Measurements from ENCODE around the gene GSTO2. TPM values are rescaled to one million over a fixed set of nuclear protein-coding genes. Genes with fewer than 3 reads are reported as not detected.

GSTO2 gene
- total RNA-seq, 1 donor from 2014 or later, result 6.3 TPM

DNA sequence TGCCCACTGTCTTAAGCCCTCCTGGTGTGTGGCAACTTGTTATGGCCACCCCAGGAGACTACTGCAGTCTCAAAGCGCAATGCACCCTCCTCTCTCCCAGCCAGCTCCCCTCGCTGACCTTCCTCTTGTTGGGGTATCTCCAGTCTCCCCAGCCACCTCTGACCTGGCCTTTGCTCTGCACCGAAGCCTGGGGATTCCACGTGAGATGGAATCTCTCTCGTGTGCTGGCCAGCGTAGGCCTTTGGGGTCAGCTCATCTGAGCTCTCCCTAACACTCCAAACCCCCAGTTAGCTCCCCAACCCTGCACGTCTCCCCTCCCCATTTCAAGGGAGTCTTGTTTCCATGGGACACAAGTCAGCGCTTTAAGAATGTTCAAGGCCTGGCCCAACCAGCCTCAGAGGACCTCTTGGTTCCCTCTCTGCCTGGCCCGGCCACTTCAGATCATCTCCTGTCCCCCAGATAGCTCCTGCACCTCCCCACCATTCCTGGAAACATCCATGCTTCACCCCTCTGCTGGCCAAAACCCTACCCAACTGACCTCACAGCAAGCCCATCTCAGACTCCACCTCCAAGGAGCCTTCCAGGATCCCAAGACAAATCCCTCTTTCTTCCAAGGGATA is 58.1 kb downstream of the GSTO2 start:
- DNase-seq, result no peak

DNA sequence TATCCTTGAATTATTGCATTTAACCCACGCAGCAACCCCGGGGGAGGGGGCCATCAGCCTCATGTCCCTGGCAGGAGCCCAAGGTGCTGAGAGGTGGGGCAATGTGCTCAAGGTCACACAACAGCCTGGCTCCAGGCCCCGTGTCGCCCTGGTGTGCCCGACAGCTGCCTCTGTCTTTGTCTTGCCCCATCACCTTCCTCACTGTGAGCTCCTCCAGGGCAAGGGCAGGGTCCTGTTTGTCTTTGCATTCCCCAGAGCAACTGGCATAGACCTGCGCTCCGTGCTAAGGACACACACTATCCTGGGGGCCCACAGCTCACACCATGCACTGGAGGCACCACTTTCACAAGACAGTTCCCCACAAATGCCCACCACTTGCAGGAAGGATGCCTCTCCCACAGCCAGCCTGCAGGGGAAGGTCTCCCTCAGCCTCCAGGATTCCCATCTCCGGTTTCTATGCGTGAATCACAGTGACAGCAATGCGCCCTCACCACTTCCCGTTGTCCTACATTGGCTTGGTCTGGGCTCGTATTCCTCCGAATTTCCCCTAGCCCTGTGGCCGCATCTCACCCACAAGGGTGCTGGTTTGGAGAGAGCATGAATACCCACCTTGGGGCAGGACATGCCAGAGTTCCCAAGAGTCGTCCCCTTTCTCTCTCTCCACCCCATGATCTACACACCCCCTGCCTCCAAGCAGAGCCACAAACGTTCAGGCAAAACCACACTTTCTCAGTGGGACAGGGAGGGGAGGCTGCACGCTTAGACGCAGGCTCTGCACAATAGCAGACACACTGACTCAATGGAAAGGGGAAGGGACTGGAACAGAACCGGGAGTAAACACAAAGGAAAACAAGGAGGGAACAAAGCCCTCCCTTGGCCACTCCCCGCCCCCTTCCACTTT is 59.0 kb downstream of the GSTO2 start:
- DNase-seq, result peak; percentile 73

DNA sequence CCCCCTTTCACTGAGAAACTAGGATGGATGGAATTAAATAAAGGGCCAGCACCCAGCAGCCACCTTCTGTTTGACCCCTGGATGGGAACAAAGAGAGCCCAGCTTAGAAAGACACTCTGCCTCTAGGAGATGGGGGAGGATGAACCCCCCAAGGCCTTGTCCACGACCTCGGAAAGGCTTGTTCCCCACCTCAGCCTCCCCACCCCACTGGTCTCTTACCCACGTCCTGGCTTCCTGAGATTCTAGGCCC is 59.6 kb downstream of the GSTO2 start:
- DNase-seq, result no peak

DNA sequence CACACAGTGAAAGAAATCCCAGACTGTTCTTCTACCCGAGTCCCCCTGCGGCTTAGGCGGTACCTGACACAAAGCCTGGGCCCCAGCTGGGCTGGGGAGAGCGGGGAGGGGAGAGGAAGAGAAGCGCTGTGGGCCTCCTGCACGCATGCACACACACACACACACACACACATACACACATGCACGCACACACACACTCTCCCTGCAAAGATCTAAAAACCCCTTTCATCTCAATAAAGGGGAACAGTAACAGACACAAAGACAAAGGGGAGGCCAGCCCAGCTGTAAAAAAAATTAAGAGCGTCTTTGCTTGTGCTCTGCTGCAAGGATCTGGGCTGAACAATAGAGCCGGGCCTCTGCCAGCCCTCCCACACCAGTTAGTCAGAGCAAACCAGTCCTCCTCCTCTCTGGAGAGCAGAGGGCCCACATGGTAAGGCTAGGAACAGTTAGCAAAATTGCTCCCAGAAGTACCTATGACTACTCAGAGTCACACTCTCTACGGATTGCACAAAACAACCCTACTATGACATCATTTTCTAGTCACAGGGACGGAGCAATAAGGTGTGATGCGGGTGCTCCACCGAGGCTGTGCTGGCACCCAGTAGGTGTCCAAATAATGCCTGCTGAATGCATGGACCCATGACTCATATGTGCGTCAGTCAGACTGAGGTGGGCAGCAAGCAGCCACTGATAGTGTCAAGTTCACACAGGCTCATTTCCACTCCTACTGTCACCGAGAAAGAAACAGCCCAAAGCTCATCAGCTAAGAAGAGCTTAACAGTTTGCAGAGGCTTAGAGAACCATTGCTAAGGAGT is 60.1 kb downstream of the GSTO2 start:
- DNase-seq, result peak; percentile 81

DNA sequence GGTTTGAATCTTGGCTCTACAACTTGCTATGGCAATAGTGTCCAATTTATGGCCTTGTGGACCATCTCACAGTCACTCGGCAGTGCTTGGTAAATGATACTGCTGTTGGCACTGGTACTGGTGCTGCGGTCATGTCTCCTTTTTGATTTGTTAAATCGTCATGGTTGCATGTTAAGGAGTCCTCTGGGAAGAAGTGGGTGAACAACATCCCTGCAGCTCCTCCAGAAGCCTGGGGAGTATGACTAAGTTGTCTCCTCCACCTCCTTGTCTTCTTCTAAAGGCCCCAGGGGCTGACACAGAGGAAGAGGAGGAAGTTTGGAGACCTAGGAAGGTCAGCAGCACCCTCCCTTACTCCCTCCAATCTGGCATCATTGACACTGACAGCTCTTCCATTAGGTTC is 60.8 kb downstream of the GSTO2 start:
- peak; percentile 47 for DNase-seq

DNA sequence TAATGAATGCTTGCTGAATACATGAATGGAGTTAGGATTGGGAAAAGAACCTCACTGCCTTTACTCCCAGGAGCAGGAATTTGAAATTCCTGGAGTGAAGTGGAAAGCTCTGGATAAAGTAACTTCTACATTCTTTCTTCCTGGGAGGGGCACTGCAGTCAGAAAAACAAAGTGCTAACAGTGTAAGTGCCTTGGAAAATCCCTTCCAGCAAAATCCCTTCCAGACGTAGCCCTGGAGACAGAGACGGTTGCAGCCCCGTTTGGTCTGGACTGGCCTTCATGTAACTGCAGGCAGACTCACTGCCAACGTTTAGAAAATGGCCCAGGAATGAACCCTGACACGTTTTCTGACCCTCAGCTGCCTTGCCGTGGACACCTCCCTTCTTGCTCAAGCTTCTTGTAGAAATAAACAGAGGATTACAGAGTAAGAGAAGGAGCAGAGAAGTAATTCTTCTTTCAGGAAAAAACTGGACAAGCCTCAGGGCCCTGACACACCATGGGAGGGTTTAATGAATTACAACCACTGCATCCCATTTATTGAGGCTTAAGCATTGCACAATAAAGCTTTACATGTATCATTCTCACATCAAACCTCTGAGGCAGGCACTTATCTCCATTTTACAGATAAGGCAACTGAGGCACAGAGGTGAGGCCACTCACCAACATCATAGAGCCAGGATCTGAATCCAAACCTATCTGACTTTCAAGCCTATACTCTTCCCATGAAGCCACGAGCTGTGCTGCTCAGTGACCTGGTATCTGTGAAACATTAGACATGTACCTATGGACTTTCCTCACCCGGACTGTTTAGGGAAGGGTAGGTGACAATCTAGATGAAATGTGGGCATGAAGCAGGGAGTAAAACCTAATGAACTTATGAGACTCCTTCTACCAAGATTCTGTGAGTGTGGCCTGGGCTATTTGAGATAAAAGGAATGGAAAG is 61.5 kb downstream of the GSTO2 start:
- DNase-seq, result peak; percentile 87

DNA sequence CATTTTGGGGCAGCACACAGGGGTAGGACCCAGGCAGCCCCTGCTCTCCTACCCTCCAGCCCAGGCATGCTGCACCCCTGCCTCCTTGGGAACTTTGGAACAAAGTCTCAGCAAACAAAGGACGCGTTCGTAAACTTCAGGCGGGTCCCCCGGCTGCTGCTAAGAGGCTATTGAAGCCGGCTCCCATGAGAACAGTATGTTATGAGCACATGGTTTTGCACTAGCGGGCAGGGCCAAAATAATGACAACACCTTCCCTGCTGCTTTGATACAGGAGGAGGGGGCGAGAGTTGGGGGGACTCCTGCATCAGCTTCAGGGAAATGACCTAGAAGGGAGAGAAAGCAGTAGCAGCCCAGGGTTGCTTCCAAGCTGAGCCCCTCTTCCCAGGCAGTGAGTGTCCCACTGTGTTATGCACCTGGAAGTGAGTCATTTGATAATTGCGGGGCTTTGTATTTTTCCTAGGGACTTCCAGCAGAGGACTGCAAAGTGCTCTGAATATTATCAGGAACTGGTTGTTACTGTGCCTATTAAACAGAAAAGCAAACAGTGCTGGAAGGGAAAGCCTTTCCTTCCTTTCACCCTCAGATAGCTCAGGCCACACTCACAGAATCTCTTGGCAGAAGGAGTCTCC is 62.3 kb downstream of the GSTO2 start:
- peak; percentile 17 for DNase-seq

DNA sequence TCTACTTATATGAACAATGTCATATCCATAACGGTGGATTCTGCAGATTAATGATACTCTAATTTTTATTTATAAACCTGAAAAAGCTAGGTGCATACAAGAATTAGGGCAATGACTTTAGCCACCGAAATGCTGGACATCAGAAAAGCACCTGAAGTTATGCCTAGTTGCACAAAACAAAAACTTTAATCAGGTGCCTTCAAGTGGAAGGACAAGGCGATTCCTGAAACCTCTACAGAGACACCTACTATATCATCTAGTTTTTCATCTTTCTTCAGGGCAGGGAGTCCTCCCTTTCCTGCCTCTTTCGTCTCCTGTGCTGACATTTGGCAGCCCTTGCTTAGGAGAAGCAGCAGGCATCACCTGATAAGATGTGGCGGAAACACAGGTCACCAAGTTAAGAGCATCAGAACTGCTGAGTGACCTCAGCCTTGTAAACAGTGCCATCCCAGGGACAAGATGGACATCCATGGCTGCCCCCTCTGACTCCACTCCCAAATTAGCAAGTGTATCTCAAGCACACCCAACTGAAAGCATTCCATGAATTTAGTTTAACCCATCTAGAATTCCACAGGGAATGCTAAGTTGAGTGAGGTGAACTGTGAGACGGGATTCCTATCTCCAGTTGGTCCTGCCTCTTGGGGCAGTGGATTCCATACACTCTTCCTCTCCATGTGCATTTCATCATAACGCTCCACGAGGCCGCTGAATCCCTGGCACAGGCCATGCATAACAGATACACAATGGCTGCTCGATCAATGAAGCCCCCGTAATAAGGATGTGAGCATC is 63.5 kb downstream of the GSTO2 start:
- DNase-seq, result no peak

DNA sequence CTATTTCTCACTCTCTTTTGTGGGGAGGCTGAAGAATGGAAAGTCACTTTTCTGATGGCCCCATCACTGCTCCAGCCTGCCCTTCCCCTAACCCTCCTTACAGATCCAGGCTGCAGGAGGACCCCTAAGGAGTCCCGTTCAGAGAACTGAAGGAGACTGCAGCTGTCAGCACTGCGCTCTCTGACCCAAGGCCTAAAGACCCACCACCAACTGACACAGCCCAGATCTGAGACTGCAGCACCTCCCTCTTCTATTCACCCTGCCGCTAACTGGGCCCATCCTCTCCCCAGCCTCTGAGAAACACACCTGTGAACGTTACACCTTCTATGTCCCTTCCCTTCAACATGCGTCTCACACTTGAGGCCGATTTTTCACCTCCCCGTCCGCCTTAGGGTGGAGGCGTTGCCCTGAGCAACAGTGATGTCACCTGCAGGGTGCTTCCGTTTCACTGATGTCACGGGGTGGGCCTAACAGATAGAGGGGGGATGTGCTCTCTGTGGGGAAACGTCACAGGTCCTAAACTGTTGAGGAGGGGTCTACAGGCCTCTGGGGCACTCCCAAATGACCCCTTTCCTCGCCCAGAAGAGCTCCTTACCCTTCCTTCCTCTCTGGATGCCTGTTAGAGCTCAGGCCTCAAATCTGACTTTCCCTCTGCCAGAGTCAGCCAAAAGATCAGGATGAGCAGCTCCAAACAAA is 64.2 kb downstream of the GSTO2 start:
- DNase-seq, result no peak

DNA sequence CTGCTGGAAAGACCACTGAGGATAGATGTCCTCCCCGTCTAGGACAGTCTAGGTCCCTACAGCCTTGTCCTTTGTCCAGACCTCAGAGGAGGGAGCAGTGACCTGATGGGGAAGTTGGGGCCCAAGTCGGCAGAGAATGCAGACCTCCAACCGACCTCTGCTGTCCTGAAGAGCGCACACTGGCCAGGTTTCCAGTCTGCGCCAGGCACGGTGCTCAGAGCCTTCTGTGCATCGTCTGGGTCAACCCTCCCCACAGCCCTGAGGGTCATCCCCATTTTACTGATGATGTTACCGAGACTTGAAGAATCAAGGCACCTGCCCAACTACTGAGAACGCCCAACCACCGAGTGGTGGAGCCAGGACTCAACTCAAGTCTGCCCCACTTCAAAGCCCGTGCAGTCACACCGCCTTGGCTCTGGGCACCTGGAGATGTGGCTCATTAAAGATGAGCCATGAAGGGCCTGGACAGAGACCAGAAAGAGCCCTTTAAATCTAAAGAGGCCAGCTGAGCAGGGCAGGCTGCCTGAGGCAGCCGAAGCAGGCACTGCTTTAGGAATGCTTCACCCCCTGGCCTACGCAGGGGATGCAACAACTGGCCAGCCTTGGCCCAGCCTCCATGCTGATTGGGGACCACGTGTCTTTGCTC is 64.9 kb downstream of the GSTO2 start:
- no peak for DNase-seq

DNA sequence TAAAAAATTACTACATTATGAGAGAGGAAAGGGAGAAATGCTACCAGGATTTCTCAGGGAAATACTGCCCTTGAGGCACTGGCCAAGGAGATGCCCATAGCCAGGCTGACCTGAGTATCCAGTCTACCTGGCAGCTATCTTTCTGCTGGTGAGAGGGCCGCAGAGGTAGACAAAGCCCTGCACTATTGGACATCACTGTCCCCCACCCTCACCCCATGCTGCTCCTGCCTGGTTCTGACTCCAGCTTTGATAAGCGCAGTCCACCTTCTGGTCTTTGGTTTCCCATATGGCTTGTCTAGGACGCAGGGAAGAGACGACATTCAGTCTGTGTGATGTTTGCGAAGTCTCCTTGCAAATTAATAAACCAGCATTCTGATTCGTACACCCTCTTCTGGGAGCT is 65.6 kb downstream of the GSTO2 start:
- no peak for DNase-seq

DNA sequence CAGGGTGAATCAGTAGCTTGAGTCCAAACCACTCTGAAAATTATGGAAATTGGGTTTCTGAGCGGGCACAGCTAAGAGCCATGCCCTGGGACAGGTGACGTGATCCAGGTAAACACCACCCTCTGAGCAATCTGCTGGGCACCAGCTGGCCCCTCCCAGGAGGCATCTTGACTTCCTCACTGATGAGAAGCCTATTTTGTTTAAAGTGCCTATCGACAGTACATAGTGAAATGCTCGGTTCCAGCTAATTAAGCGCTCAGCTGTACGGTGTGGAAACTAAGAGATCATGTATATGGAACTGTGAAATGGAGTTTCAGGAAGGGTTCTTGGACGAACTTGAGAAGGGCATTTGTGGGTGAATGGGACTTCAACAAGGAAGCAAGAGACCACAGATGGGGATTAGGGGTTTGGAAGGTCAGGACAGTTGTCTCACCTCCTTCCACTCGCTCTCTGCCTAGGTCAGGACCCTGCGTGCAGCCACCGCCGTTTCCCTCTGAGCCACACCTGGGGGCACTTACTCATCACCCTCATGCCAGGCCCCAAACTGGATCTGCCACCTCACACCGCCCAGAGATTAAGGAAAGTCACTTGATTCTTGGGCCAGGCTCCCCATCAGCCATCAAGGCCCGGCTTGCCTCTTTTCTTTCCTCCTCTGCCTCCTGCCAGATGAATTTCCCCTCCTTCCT is 66.1 kb downstream of the GSTO2 start:
- DNase-seq, result no peak

DNA sequence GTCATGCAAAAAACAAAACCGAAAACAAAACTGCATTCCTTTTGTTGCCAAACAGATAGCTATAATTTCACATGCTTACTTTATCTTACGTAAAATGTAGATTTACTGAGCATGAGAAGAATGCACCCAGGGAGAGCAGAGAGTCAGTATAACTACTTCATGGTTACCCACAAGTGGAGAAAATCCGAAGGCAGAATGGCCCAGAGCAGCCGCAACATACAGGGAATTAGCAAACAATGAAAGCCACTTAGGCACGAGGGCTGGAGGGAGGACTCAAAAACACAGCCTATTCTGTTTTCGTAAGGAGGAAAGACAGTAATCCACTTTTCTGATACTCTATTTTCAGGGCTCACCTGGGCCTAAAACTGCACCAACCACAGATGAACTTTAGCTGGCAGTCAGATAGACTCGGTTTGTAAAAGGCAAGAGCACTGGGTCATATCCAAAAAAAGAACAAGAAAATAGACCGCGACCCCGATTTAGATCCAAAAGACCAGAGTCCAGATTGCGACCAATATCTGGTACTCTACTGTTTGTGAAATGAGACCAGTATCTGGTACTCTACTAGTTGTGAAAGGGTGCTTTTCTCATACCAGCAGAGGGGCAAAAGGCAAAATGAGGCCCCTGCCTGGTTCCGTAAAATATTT is 68.0 kb downstream of the GSTO2 start:
- peak; percentile 25 for DNase-seq

DNA sequence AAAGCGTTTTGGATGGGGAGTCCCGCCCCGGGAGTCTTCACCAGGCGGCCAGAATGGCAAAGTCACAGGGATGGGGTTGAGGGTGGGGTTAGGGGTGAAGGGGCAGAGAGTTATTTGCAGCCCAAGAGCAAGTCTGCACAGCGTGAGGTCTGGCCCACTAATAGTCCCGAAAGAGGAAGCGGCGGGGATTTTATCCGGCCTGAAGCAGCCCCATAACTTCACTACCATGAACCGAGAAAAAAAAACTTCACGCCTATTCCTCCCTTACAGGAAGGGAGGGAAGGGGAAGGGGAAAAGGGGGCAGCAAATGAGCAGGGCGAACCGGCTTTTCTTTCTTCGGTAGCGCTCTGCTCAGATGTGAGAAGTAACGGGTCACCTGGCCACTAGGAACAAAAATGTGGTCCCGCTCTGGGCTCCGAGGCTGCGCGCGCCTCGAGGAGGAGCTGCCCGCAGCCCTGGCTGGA is 68.6 kb downstream of the GSTO2 start:
- DNase-seq, result no peak

DNA sequence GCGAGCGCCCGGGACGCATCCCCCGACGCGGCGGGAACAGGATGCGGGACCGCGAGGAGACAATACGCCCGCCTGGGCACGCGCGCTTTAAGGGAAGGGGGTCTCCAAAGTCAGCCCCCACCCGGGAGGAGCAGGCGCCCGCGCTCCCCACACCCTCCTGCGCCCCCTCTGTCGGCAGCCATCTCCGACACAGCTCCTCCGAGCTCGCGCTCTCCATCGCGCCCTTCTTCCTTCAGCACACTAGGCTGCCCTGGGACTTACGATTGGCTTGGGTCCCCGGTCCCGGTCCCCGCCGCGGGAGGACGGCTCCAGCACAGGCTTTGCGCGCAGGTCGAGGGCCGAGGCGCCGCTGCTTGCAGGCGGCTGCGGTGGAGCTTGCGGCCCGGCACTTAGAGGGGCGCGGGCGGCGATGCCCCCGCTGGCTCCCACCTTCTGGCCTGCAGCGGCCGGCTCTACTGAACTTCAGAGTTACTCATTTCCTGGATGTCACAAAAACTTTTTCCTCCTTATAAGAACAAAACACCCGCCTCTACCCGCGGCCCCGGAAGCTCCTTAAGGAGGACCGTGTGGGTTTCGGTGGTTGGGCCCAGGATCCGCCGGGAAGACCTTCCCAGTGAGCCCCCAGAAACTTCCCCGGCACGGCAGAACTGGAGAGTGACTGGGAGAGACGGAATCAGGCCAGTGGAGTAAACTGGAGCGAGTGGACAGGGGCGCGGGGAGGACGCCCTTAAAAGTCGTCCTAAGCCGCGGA is 69.2 kb downstream of the GSTO2 start, which contains the start of gene ITPRIP:
TSS of gene ITPRIP (minus strand) at position 481 of the 751 bp plus-strand sequence. CDS start 22,414 bp downstream, outside the sequence.
- peak; percentile 86 for DNase-seq

DNA sequence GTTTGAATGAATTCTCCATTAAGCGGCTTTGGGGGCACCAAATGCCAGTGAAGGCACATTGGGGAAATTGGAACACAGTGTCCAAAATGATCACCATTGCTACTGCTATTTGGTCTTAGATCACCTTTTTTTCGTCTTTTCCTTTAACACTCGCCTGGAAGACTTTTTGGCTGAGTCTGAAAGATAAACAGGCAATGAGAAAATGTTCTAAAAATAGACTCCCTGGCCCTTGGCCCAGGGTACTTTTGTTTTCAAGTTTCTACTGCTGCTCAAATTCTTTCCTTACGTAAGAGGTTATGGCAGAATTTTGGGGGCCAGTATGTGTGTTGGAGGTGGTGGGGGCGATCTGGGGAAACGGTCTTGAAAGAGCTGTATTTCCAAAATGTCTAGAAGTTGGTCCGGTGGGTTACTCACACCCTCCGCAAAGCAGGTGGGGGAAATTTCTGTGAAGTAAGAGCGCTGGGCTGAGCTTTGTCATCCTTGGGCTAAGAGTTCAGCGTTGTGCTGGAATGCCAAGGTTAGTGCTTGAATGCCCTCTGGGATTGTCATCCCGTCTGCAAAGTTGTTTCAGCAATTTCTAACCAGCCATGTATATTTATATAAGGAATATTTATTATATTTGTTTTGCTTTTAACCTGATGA is 70.6 kb downstream of the GSTO2 start:
- DNase-seq, result peak; percentile 85

DNA sequence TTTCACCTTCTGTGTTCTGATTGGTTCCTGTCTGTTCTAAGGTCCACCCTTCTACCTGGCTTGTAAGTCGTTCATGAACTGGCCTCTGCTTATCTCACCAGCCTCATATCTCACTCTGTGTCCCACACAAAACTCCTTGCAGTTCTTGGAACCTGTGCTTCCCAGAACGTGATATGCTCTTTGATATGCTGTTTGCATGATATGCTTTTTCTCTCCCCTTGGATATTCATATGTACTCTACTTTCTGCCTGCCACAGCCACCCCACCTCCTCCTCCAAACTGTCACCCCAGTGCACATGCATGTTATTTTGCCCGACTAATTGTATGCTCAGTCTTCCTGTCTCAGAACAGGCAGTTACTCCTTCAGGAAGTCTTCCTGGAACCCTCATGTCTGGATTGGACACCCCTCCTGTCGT is 71.1 kb downstream of the GSTO2 start:
- DNase-seq, result no peak

Data from skin of body (tissue), 2 donors.